OCI-LY7 (cell line): ENCODE measurements around the gene CSTPP1. TPM values are rescaled to one million over a fixed set of nuclear protein-coding genes. Genes with fewer than 3 reads are reported as not detected.

Experiments used
- BruUV-seq: library from RNA; stranded (reverse); fragments of 400-500 nt; replicated peaks from 2 replicates; lab custom pipeline; 2021; lab: Mats Ljungman, UMichigan
- CTCF ChIA-PET: fragments of 300-600 bp; sonication (Branson Sonifier 250); formaldehyde crosslinking; loops from one replicate; lab custom pipeline; 2022; ENCODE audit warnings: antibody characterized with exemption; ENCODE audit not compliant: unreplicated experiment; lab: Charles Lee
- POLR2A ChIA-PET: fragments of 300-600 bp; sonication (Branson Sonifier 250); formaldehyde crosslinking; loops from one replicate; lab custom pipeline; 2022; ENCODE audit warnings: antibody characterized with exemption; lab: Charles Lee
- DNase-seq: peaks from one replicate; pipeline ENCODE4 v3.0.0-alpha.2; 2015; ENCODE audit warnings: low spot score
- H2AFZ ChIP-seq: fragments of 200-600 bp; sonication (generic), shearing (Covaris generic); 2 replicates; pipeline ENCODE4 v1.6.1; 2014; ENCODE audit warnings: mild to moderate bottlenecking, antibody characterized with exemption, low read length, moderate library complexity
- H3K27ac ChIP-seq: fragments of 200-600 bp; sonication (generic); 2 replicates; pipeline ENCODE4 v1.5.1; 2014; ENCODE audit warnings: mixed run types, low read depth, mild to moderate bottlenecking, moderate library complexity, low read length, inconsistent platforms; ENCODE audit not compliant: poor library complexity, severe bottlenecking
- H3K36me3 ChIP-seq: fragments of 200-600 bp; sonication (generic); 2 replicates; pipeline ENCODE4 v1.6.1; 2014; ENCODE audit warnings: mild to moderate bottlenecking, antibody characterized with exemption, low read length, moderate library complexity, mixed read lengths; ENCODE audit not compliant: insufficient read depth
- H3K4me1 ChIP-seq: fragments of 200-600 bp; sonication (generic); 2 replicates; pipeline ENCODE4 v1.5.1; 2014; ENCODE audit warnings: mild to moderate bottlenecking, low read length; ENCODE audit not compliant: insufficient read depth, poor library complexity, severe bottlenecking
- H3K4me2 ChIP-seq: fragments of 200-600 bp; sonication (generic); 2 replicates; pipeline ENCODE4 v1.6.1; 2014; ENCODE audit warnings: mild to moderate bottlenecking, low read length
- H3K4me3 ChIP-seq: fragments of 200-600 bp; sonication (generic); 2 replicates; pipeline ENCODE4 v1.5.1; 2014; ENCODE audit warnings: mild to moderate bottlenecking, low read depth, low read length; ENCODE audit not compliant: poor library complexity, severe bottlenecking
- H3K79me2 ChIP-seq: fragments of 200-600 bp; sonication (generic); 2 replicates; pipeline ENCODE4 v1.6.1; 2016; ENCODE audit warnings: low read depth, mild to moderate bottlenecking, low read length, moderate library complexity, mixed read lengths; ENCODE audit not compliant: insufficient read depth
- H3K9me2 ChIP-seq: fragments of 200-600 bp; sonication (generic); 2 replicates; pipeline ENCODE4 v1.6.1; 2016; ENCODE audit warnings: mild to moderate bottlenecking, low read length, mixed read lengths; ENCODE audit not compliant: insufficient read depth
- H3K9me3 ChIP-seq: fragments of 200-600 bp; sonication (generic); 2 replicates; pipeline ENCODE4 v1.6.1; 2014; ENCODE audit warnings: mild to moderate bottlenecking, mixed run types, low read length, mixed read lengths
- H4K20me1 ChIP-seq: fragments of 200-600 bp; sonication (generic); 2 replicates; pipeline ENCODE4 v1.6.1; 2014; ENCODE audit warnings: mild to moderate bottlenecking, antibody characterized with exemption, low read length, moderate library complexity, mixed read lengths; ENCODE audit not compliant: insufficient read depth
- CTCF ChIP-seq: fragments of 200-600 bp; sonication (generic); conservative IDR thresholded peaks from 2 replicates; pipeline ENCODE4 v1.5.1; 2014; ENCODE audit warnings: mild to moderate bottlenecking, antibody characterized with exemption, low read length, moderate library complexity, mixed read lengths
- EZH2phosphoT487 ChIP-seq: fragments of 200-600 bp; sonication (generic); IDR thresholded peaks from 2 replicates; pipeline ENCODE4 v1.6.1; 2018; ENCODE audit warnings: low read depth, borderline replicate concordance, mild to moderate bottlenecking, mixed run types, antibody characterized with exemption, low read length, moderate library complexity, mixed read lengths
- intact Hi-C: fragments of 100-400 bp; cut with micrococcal nuclease; formaldehyde crosslinking; loops from one replicate; pipeline ENCODE4 v1.10.0; 2022; ENCODE audit not compliant: unreplicated experiment
- total RNA-seq, 2 experiments: library from RNA; depleted of rRNA in 1 of 2; stranded (reverse); fragments of >200 nt in 1 of 2; shearing (Covaris generic) in 1 of 2; gene quantifications; 2 replicates each; pipeline ENCODE4 v1.2.3, GENCODE V29; 2014 to 2022

CSTPP1 gene
- total RNA-seq, 2 experiments from 2014 or later, result 39.6 to 43.1 TPM

- no peak overlapping the region for H3K27ac ChIP-seq
- TF ChIP-seq EZH2phosphoT487 (no peak), CTCF (no peak)
- CTCF ChIA-PET, result interaction anchor here (0.6 kb wide), 1 partner anchor 769 kb away, joined by 4 read pairs; no protein-coding TSS in a partner anchor
Measured at GRCh38 chr11:47034091-47034490, 97.5 kb downstream of the CSTPP1 start.

GRCh38 chr11:47035108-47035507, 98.5 kb downstream of the CSTPP1 start:
- intact Hi-C loops, result loop anchor here (1.0 kb wide), 1 partner anchor 8 kb away; no protein-coding TSS in a partner anchor
- Histone ChIP-seq H2AFZ (no peak overlapping the region), H3K4me2 (no peak overlapping the region), H3K9me2 (no peaks in the 10 kb centered on the region), H3K36me3 (peaks cover 20% of the 10 kb centered on the region), H3K4me3 (no peak overlapping the region), H3K4me1 (no peaks in the 10 kb centered on the region), H3K27ac (no peak overlapping the region), H3K79me2 (no peaks in the 10 kb centered on the region), H4K20me1 (no peaks in the 10 kb centered on the region), H3K9me3 (no peaks in the 10 kb centered on the region)
- TF ChIP-seq EZH2phosphoT487, result no peak
- TF ChIP-seq CTCF, result no peak
- no peak for DNase-seq
- no TSS peak for BruUV-seq
- CTCF ChIA-PET, result no interaction called here
- POLR2A ChIA-PET, result interaction anchor here (1.2 kb wide), 1 partner anchor 11 kb away, joined by 5 read pairs; no protein-coding TSS in a partner anchor

More at GRCh38 chr11:47034091-47034490, 97.5 kb downstream of the CSTPP1 start:
- Histone ChIP-seq H4K20me1 (no peaks in the 10 kb centered on the region), H3K4me2 (no peak overlapping the region), H3K79me2 (no peaks in the 10 kb centered on the region), H2AFZ (no peak overlapping the region), H3K4me1 (no peaks in the 10 kb centered on the region), H3K36me3 (peaks cover 20% of the 10 kb centered on the region), H3K4me3 (no peak overlapping the region), H3K9me2 (no peaks in the 10 kb centered on the region), H3K9me3 (no peaks in the 10 kb centered on the region)
- no peak for DNase-seq
- no TSS peak for BruUV-seq
- intact Hi-C loops, result no loop called here
- POLR2A ChIA-PET, result interaction anchor here (0.6 to 1.2 kb wide), 2 partner anchors 12 to 68 kb away, joined by 5 read pairs; no protein-coding TSS in a partner anchor

- Histone ChIP-seq H3K9me3 (no peaks in the 10 kb centered on the region; the same call in 1 of the 2 replicates), H3K4me1 (peaks cover 26% of the 10 kb centered on the region), H3K9me2 (no peaks in the 10 kb centered on the region), H3K4me3 (no peak overlapping the region), H3K27ac (no peak overlapping the region), H2AFZ (no peak overlapping the region), H4K20me1 (no peaks in the 10 kb centered on the region), H3K36me3 (0 out of 2 replicates have a peak, but pooled peaks cover 5% of the 10 kb centered on the region), H3K4me2 (no peak overlapping the region), H3K79me2 (no peaks in the 10 kb centered on the region)
- CTCF ChIA-PET, result no interaction called here
- POLR2A ChIA-PET, result interaction anchor here (0.8 to 1.0 kb wide), 3 partner anchors 12 to 49 kb away, joined by 3 read pairs; no protein-coding TSS in a partner anchor
- TF ChIP-seq CTCF, result no peak
- intact Hi-C loops, result loop anchor here (2.0 kb wide), 1 partner anchor 13 kb away; no protein-coding TSS in a partner anchor
- DNase-seq, result no peak
- no TSS peak for BruUV-seq
Measured at GRCh38 chr11:47044119-47044518, 107.6 kb downstream of the CSTPP1 start.
